Lung (tissue), 12 donors: Measurements from ENCODE around the gene PRKCA. TPM values are rescaled to one million over a fixed set of nuclear protein-coding genes. Genes with fewer than 3 reads are reported as not detected.

Source experiments
- ATAC-seq: fragments of 200-7000 bp; cut with Tn5 transposase; one replicate; pipeline ENCODE4 v1.9.1; 2020; ENCODE audit warnings: moderate number of reproducible peaks; ENCODE audit not compliant: insufficient read depth, low FRiP score
- DNase-seq, 3 donors: peaks; one replicate each; pipeline ENCODE4 v3.0.0-alpha.2; 2013 to 2017
- H3K27ac ChIP-seq, 2 donors: one replicate each; pipeline ENCODE4 v1.5.1; 2013; ENCODE audit warnings: mild to moderate bottlenecking in 2 of 2, moderate library complexity in 2 of 2, control low read depth in 1 of 2, inconsistent platforms in 1 of 2, low read depth in 1 of 2, low read length in 1 of 2
- H3K27me3 ChIP-seq, 3 donors: one replicate each; pipeline ENCODE4 v1.5.1; 2013; ENCODE audit warnings: low read length in 2 of 3; ENCODE audit not compliant: control insufficient read depth in 3 of 3, insufficient read depth in 3 of 3
- H3K36me3 ChIP-seq, 4 donors: one replicate each; pipeline ENCODE4 v1.5.1; 2013; ENCODE audit warnings: low read length in 4 of 4, mild to moderate bottlenecking in 1 of 4, moderate library complexity in 1 of 4; ENCODE audit not compliant: control insufficient read depth in 4 of 4, insufficient read depth in 4 of 4
- H3K4me1 ChIP-seq, 5 donors: one replicate each; pipeline ENCODE4 v1.5.1; 2013; ENCODE audit warnings: low read length in 5 of 5, mild to moderate bottlenecking in 2 of 5, moderate library complexity in 1 of 5; ENCODE audit not compliant: control insufficient read depth in 5 of 5, insufficient read depth in 5 of 5
- H3K4me3 ChIP-seq: one replicate; pipeline ENCODE4 v1.5.1; 2013; ENCODE audit warnings: mild to moderate bottlenecking, control low read depth, moderate library complexity
- H3K9ac ChIP-seq, 2 donors: one replicate each; pipeline ENCODE4 v1.5.1; 2013; ENCODE audit warnings: low read length in 2 of 2, control low read depth in 1 of 2; ENCODE audit not compliant: insufficient read depth in 1 of 2
- H3K9me3 ChIP-seq, 4 donors: one replicate each; pipeline ENCODE4 v1.5.1; 2013; ENCODE audit warnings: low read length in 3 of 4, mild to moderate bottlenecking in 1 of 4, moderate library complexity in 1 of 4; ENCODE audit not compliant: control insufficient read depth in 4 of 4, insufficient read depth in 3 of 4
- CTCF ChIP-seq: IDR thresholded peaks from 2 replicates; pipeline ENCODE4 v1.5.1; 2012; ENCODE audit warnings: mild to moderate bottlenecking; ENCODE audit errors: control extremely low read depth, extremely low read depth
- WGBS, 2 donors: extraction: QIAGEN DNeasy Blood & Tissue Kit; methylation state at CpG; one replicate each; pipeline ENCODE4 v1.1.7; 2013; 5-methylcytosine and 5-hydroxymethylcytosine counted together
- polyA plus RNA-seq, 2 donors: library from polyadenylated mRNA; stranded (reverse); fragments of 200-250 nt; gene quantifications; one replicate each; pipeline ENCODE4 v1.2.1, GENCODE V29; 2013
- total RNA-seq, 2 donors: library from RNA; depleted of rRNA in 1 of 2; stranded (reverse); fragments of >200 nt in 1 of 2; gene quantifications; one replicate each; pipeline ENCODE4 v1.2.1, GENCODE V29; 2014 to 2021
- donor health status: control.
- donor health status: control.
- donor health status: Bipolar disorder and iron deficiency.
- donor health status: healthy.
- donor health status: DM: yes; HTN: yes; CAD: no.

The PRKCA gene
- total and polyA plus RNA-seq, 4 donors, result 3.4 to 34.8 (median 13.8) TPM

- WGBS, 2 donors, result 87 to 89% methylated on average over 12 of the region's 12 CpGs
- no peak overlapping the region for H3K9ac ChIP-seq
- no peaks in the 10 kb centered on the region for H3K9me3 ChIP-seq
- peaks cover 0 to 10% (median 0%) of the 10 kb centered on the region in 5 donors for H3K4me1 ChIP-seq
- no peak overlapping the region for H3K4me3 ChIP-seq
- TF ChIP-seq CTCF, result no peak
- H3K36me3 ChIP-seq, result peaks cover 0 to 4% (median 2%) of the 10 kb centered on the region in 4 donors
- no peaks in the 10 kb centered on the region for H3K27me3 ChIP-seq
- H3K27ac ChIP-seq, result no peak overlapping the region
- DNase-seq (no peak), ATAC-seq (no peak)
These were observed 347.6 kb downstream of the PRKCA start for GRCh38 chr17:66649818-66650543.

- H3K4me1 ChIP-seq, result peaks cover 0 to 10% (median 0%) of the 10 kb centered on the region in 5 donors
- no peak for DNase-seq
- no peaks in the 10 kb centered on the region for H3K9me3 ChIP-seq
- WGBS, 2 donors, result 59 to 91% methylated on average over 5 of the region's 5 CpGs
- peaks cover 0 to 4% (median 0%) of the 10 kb centered on the region in 4 donors for H3K36me3 ChIP-seq
- H3K27ac ChIP-seq, result no peak overlapping the region
- H3K4me3 ChIP-seq, result no peak overlapping the region
- TF ChIP-seq CTCF, result no peak
- no peak for ATAC-seq
- H3K27me3 ChIP-seq, result no peaks in the 10 kb centered on the region
- H3K9ac ChIP-seq, result no peak overlapping the region
These were observed 348.1 kb downstream of the PRKCA start for GRCh38 chr17:66650544-66650877.

- no peaks in the 10 kb centered on the region for H3K9me3 ChIP-seq
- H3K4me1 ChIP-seq, result peaks cover 0 to 10% (median 0%) of the 10 kb centered on the region in 5 donors
- no peak overlapping the region for H3K4me3 ChIP-seq
- H3K9ac ChIP-seq, result no peak overlapping the region
- H3K36me3 ChIP-seq, result no peaks in the 10 kb centered on the region
- TF ChIP-seq CTCF, result no peak
- H3K27ac ChIP-seq, result no peak overlapping the region
- H3K27me3 ChIP-seq, result no peaks in the 10 kb centered on the region
- ATAC-seq (no peak), DNase-seq (no peak)
- WGBS, 2 donors, result 84 to 95% methylated on average over 6 of the region's 6 CpGs
These were observed 350.6 kb downstream of the PRKCA start for GRCh38 chr17:66652840-66653507.
